PC-3 (cell line): ENCODE data around the gene MLPH.

ENCODE experiments used
- CTCF ChIP-seq: fragments of 300-600 bp; sonication (generic); conservative IDR thresholded peaks from 2 replicates; pipeline ENCODE4 v1.5.1; 2017; ENCODE audit warnings: antibody characterized with exemption, low read depth, mild to moderate bottlenecking, low read length
- EZH2 ChIP-seq: fragments of 300-600 bp; sonication (generic); IDR thresholded peaks from one replicate; pipeline ENCODE4 v1.6.1; 2017; ENCODE audit warnings: antibody characterized with exemption, mild to moderate bottlenecking, low read length; ENCODE audit not compliant: unreplicated experiment

- no peak for TF ChIP-seq CTCF
- TF ChIP-seq EZH2: no peak
Observed at GRCh38 chr2:237598468-237599208, 111.6 kb downstream of the MLPH start.
